ENCODE data around the gene TFDP2.
"Not testable (repeated sequence)": the region's sequence is repeated elsewhere in the genome, so short reads cannot be mapped to it uniquely, and the experiment has no call there.

The TFDP2 gene

GRCh38 chr3:142127941-142128658 lies 21.2 kb downstream of the TFDP2 start:
- no peak for DNase-seq (ENCODE audit: low read depth)

GRCh38 chr3:142124243-142124642 lies 25.1 kb downstream of the TFDP2 start:
- no peak for DNase-seq (ENCODE audit: low read depth)

- DNase-seq (ENCODE audit: low read depth): no peak
Observed at GRCh38 chr3:142120707-142121106, 28.6 kb downstream of the TFDP2 start.

GRCh38 chr3:142118911-142119310 lies 30.4 kb downstream of the TFDP2 start:
- DNase-seq (ENCODE audit: low read depth): no peak

- no peak for DNase-seq (ENCODE audit: low read depth)
Observed at GRCh38 chr3:142117056-142117851, 32.1 kb downstream of the TFDP2 start.

- DNase-seq (ENCODE audit: low read depth): no peak
Observed at GRCh38 chr3:142115867-142116668, 33.3 kb downstream of the TFDP2 start.

GRCh38 chr3:142112601-142113000 lies 36.7 kb downstream of the TFDP2 start:
- DNase-seq (ENCODE audit: low read depth): no peak

- no peak for DNase-seq (ENCODE audit: low read depth)
Observed at GRCh38 chr3:142106548-142106947, 42.8 kb downstream of the TFDP2 start.

GRCh38 chr3:142105991-142106390 lies 43.4 kb downstream of the TFDP2 start:
- DNase-seq (ENCODE audit: low read depth): no peak

GRCh38 chr3:142104763-142105162 lies 44.6 kb downstream of the TFDP2 start:
- no peak for DNase-seq (ENCODE audit: low read depth)

- no peak for DNase-seq (ENCODE audit: low read depth)
Observed at GRCh38 chr3:142098964-142099363, 50.4 kb downstream of the TFDP2 start.

- DNase-seq (ENCODE audit: low read depth): no peak
Observed at GRCh38 chr3:142097099-142097843, 52.1 kb downstream of the TFDP2 start.

GRCh38 chr3:142095841-142096240 lies 53.5 kb downstream of the TFDP2 start:
- DNase-seq (ENCODE audit: low read depth): no peak

GRCh38 chr3:142088925-142089324 lies 60.4 kb downstream of the TFDP2 start:
- DNase-seq (ENCODE audit: low read depth): not testable (repeated sequence)

GRCh38 chr3:142088522-142088921 lies 60.8 kb downstream of the TFDP2 start:
- no peak for DNase-seq (ENCODE audit: low read depth)

- DNase-seq (ENCODE audit: low read depth): peak; percentile 2
Observed at GRCh38 chr3:142087676-142088075, 61.7 kb downstream of the TFDP2 start.

- no peak for DNase-seq (ENCODE audit: low read depth)
Observed at GRCh38 chr3:142086581-142087090, 62.7 kb downstream of the TFDP2 start.

- no peak for DNase-seq (ENCODE audit: low read depth)
Observed at GRCh38 chr3:142081178-142081577, 68.2 kb downstream of the TFDP2 start.

GRCh38 chr3:142077859-142078500 lies 71.4 kb downstream of the TFDP2 start:
- DNase-seq (ENCODE audit: low read depth): no peak

GRCh38 chr3:142077155-142077858 lies 72.0 kb downstream of the TFDP2 start:
- no peak for DNase-seq (ENCODE audit: low read depth)
